GM12865 (cell line): ENCODE data around the gene PERM1.
"Not testable (repeated sequence)": the region's sequence is repeated elsewhere in the genome, so short reads cannot be mapped to it uniquely, and the experiment has no call there.

Source experiments
- DNase-seq: peaks from one replicate; pipeline ENCODE4 v3.0.0; 2010; ENCODE audit warnings: low read depth
- H3K4me3 ChIP-seq: 2 replicates; pipeline ENCODE4 v1.5.1; 2011; ENCODE audit warnings: mild to moderate bottlenecking, low read depth, low read length, control low read depth
- TF ChIP-seq, protein P1 (sequence below): IDR thresholded peaks from 2 replicates; pipeline ENCODE4 v1.5.1; 2011; ENCODE audit warnings: low read length, control low read depth, low read depth, inconsistent platforms; ENCODE audit not compliant: insufficient read depth; ENCODE audit errors: missing control alignments

PERM1 gene

DNA sequence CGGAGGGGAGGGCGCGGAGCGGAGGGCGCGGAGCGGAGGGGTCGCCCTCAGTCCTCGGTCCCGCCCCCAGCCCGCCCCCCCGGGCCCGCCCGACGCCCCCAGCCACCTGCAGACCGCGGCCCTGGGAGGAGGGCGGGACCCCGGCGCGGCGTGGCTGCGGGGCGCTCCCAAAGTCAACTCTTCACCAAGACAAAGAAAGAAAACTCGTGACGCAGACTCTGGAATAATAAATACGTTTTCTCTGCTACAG is 16.8 kb upstream of the PERM1 start:
- TF ChIP-seq, protein P1, sequence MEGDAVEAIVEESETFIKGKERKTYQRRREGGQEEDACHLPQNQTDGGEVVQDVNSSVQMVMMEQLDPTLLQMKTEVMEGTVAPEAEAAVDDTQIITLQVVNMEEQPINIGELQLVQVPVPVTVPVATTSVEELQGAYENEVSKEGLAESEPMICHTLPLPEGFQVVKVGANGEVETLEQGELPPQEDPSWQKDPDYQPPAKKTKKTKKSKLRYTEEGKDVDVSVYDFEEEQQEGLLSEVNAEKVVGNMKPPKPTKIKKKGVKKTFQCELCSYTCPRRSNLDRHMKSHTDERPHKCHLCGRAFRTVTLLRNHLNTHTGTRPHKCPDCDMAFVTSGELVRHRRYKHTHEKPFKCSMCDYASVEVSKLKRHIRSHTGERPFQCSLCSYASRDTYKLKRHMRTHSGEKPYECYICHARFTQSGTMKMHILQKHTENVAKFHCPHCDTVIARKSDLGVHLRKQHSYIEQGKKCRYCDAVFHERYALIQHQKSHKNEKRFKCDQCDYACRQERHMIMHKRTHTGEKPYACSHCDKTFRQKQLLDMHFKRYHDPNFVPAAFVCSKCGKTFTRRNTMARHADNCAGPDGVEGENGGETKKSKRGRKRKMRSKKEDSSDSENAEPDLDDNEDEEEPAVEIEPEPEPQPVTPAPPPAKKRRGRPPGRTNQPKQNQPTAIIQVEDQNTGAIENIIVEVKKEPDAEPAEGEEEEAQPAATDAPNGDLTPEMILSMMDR = no peak
- no peak overlapping the region for H3K4me3 ChIP-seq
- DNase-seq = no peak

DNA sequence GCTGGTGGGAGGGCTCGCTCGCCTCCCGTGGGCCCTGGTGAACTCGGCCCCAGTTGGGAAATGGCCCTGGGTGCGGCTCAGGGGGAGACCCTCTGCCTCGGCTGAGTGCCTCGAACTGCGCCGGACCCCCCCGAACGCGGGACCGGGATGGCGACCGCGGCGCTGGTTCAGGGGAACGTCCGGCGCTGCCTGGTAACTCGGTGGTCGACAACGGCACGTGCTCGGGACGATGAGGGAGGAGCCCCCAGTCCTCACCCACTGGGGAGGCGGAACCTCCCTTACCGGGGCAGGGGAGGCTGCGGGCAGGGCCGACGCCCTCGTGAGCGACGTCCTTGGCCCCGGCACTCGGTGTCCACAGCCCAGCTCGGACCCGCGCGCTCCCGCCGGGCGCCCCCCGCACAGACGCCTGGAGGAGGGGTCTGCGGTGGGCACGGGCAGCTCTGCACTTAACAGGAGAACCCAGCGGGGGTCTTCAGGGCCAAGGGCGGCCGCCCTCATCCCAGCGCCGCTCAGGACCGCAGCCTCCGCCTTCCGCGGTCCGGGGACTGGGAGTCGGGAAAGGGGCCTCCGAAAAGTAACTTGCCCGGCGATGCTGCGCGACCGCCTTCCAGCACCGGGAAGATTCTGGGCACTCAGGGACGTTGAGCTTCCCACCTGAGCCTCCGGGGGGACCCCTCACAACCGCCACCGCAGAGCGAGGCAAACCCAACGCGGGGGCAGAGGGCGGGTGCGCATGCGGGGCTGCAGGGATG is 16.3 kb upstream of the PERM1 start:
- no peak overlapping the region for H3K4me3 ChIP-seq
- TF ChIP-seq, protein P1 = no peak
- DNase-seq = no peak

DNA sequence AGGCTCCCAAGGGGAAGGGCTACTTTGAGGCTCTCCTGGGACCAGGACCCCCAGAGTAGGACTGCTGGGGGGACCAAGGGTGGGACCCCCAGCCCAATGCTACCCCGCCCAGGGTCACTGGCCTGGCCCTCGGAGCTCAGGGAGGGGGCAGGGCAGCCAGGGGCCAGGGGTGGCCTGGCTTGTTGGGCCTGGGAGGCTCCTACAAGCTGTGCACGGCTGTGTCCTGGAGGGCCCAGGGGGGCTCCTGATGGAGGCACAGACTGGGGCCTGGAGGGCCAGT is 15.8 kb upstream of the PERM1 start:
- DNase-seq = no peak
- H3K4me3 ChIP-seq = no peak overlapping the region

DNA sequence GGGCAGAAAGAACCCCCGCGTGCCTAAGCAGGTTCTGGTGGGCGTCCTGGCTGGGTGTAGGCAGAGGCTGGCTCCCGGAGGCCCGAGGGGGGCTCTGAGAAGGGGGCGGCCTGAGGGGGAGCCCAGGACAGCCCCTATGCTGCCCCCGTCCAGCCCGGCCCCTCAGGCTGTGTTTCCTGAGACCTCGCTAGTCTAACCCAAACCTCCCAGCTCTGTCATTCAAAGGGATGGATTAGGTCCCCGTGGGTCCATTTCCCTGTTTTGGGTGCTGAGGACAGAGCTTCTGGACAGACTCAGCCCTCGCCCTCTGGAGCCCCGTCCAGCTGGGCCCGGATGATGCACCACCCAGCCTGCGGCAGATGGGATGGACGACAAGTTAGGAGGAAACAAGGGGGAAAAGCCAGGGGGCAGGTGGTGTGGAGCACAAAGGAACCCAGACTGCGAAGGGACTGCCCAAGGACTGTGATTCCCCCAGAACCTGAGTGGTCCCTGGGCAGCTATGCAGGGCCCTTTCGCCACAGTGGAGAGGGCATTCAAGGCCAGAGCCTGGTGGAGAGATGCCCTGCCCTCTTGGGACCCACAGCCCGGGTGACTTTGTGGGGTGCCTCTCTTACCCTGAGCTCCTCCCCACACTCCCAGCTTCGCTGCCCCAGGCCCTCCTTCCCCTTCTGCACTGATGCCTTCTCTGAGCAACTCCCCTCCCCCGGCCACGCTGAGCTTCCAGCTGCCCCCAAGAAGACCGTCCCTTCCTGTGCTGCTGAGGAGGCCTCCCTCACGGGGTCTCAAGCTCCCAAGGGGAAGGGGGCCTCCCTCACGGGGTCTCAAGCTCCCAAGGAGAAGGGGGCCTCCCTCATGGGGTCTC is 15.2 kb upstream of the PERM1 start:
- DNase-seq = no peak
- H3K4me3 ChIP-seq = no peak overlapping the region
- TF ChIP-seq, protein P1 = no peak

More for the DNA sequence above, 15.8 kb upstream of the PERM1 start:
- TF ChIP-seq, protein P1 = no peak

DNA sequence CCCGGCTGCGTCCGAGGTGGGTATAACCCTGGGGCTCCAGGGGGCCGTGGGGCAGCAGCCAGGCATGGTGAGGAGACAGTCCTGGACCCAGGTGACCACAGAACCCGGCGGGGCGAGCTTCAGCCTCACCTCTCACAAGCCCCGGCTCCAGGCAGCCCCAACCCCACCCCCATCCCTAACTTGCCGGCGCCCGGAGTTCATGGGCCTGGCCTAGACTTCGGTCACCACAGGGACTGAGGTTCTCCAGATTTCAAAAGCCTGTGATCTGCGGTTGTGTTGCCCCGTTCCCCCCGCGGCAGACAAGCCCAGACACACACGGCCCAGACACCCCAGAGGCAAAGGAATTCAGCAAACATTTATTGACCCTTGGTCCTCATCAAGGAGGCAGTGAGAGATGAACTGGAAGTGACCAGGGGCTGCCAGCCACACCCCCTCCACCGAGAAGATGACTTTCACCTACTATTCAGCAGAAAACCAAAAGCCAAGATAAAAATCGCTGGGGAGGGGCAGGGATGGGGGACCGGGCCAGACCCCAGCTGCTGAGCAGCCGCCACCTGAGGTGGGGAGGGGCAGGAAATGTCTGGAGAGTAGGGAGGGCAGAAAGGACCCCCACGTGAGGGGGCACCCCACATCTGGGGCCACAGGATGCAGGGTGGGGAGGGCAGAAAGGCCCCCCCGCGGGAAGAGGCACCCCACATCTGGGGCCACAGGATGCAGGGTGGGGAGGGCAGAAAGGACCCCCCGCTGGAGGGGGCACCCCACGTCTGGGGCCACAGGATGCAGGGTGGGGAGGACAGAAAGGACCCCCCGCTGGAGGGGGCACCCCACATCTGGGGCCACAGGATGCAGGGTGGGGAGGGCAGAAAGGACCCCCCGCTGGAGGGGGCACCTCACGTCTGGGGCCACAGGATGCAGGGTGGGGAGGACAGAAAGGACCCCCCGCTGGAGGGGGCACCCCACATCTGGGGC is 14.1 kb upstream of the PERM1 start:
- no peak for DNase-seq
- TF ChIP-seq, protein P1 = no peak
- no peak overlapping the region for H3K4me3 ChIP-seq

DNA sequence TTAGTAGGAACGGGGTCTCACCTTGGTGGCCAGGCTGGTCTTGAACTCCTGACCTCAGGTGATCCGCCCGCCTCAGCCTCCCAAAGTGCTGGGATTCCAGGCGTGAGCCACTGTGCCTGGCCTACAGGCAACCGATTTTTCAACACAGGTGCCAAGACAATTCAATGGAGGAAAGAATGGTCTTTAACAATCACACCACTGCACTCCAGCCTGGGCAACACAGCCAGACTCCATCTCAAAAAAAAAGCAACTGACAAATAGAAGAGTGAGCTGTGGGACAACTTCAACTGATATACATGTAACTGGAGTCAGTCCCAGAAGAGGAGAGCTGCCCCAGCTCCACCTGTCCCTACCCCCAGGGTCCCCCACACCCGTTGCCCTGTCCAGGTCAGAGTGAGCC is 12.7 kb upstream of the PERM1 start:
- H3K4me3 ChIP-seq, DNase-seq: not testable (repeated sequence)
